IMR-90 (cell line): ENCODE data around the gene ZNF526. TPM values are rescaled to one million over a fixed set of nuclear protein-coding genes. Genes with fewer than 3 reads are reported as not detected.
A peak's percentile ranks its signal among the peaks of the same experiment; 100 is the strongest.

Source experiments
- ATAC-seq: fragments of 200-7000 bp; cut with Tn5 transposase; 2 replicates; pipeline ENCODE4 v1.9.1; 2020; ENCODE audit warnings: low read depth, mild to moderate bottlenecking, moderate library complexity
- BruUV-seq: library from RNA; stranded (reverse); fragments of 400-500 nt; replicated peaks from 2 replicates; lab custom pipeline; 2021; lab: Mats Ljungman, UMichigan
- CTCF ChIA-PET: fragments of 300-600 bp; formaldehyde crosslinking; extraction: SDS; loops from one replicate; lab custom pipeline; 2021; ENCODE audit warnings: antibody characterized with exemption; lab: Yijun Ruan, JAX
- POLR2A ChIA-PET: fragments of 300-600 bp; sonication (Branson Sonifier 250); formaldehyde crosslinking; loops from one replicate; lab custom pipeline; 2022; ENCODE audit warnings: antibody characterized with exemption; ENCODE audit not compliant: unreplicated experiment; lab: Charles Lee
- DNase-seq: peaks from one replicate; pipeline ENCODE4 v3.0.0; 2013
- H2AFZ ChIP-seq: replicated peaks from 2 replicates; pipeline ENCODE3; 2013; ENCODE audit warnings: low read length, mild to moderate bottlenecking; ENCODE audit not compliant: poor library complexity
- H2AK5ac ChIP-seq: 2 replicates; pipeline ENCODE4 v1.6.1; 2013; ENCODE audit warnings: low read depth, low read length, inconsistent platforms
- H2AK9ac ChIP-seq: replicated peaks from 2 replicates; pipeline ENCODE3; 2013; ENCODE audit warnings: mild to moderate bottlenecking, low read depth, low read length, moderate library complexity; ENCODE audit not compliant: poor library complexity
- H2BK120ac ChIP-seq: 2 replicates; pipeline ENCODE4 v1.6.1; 2013; ENCODE audit warnings: low read depth, low read length, inconsistent platforms
- H2BK15ac ChIP-seq: 3 replicates; pipeline ENCODE4 v1.6.1; 2013; ENCODE audit warnings: low read depth, low read length, inconsistent platforms
- H2BK20ac ChIP-seq: 2 replicates; pipeline ENCODE4 v1.6.1; 2013; ENCODE audit warnings: low read depth, mild to moderate bottlenecking, inconsistent platforms, low read length, moderate library complexity
- H2BK5ac ChIP-seq: 2 replicates; pipeline ENCODE4 v1.6.1; 2013; ENCODE audit warnings: mild to moderate bottlenecking, low read depth, low read length, inconsistent platforms; ENCODE audit not compliant: poor library complexity, severe bottlenecking
- H3K14ac ChIP-seq: replicated peaks from 2 replicates; pipeline ENCODE4 v1.6.1; 2013; ENCODE audit warnings: low read depth, low read length, inconsistent platforms
- H3K18ac ChIP-seq: 2 replicates; pipeline ENCODE4 v1.6.1; 2013; ENCODE audit warnings: low read depth, low read length, control low read depth
- H3K23ac ChIP-seq: 2 replicates; pipeline ENCODE4 v1.6.1; 2013; ENCODE audit warnings: low read depth, low read length, inconsistent platforms
- H3K27ac ChIP-seq: 2 replicates; pipeline ENCODE4 v1.5.1; 2013; ENCODE audit warnings: mild to moderate bottlenecking, control low read depth, low read length; ENCODE audit not compliant: insufficient read depth
- H3K27me3 ChIP-seq: 2 replicates; pipeline ENCODE4 v1.6.1; 2013; ENCODE audit warnings: low read length; ENCODE audit not compliant: control insufficient read depth, insufficient read depth
- H3K36me3 ChIP-seq: 2 replicates; pipeline ENCODE4 v1.6.1; 2013; ENCODE audit warnings: low read length, mixed read lengths; ENCODE audit not compliant: control insufficient read depth, insufficient read depth
- H3K4ac ChIP-seq: 2 replicates; pipeline ENCODE4 v1.6.1; 2013; ENCODE audit warnings: low read depth, low read length, inconsistent platforms
- H3K4me1 ChIP-seq: 2 replicates; pipeline ENCODE4 v1.6.1; 2013; ENCODE audit warnings: low read length, mixed read lengths; ENCODE audit not compliant: control insufficient read depth, insufficient read depth
- H3K4me2 ChIP-seq: 2 replicates; pipeline ENCODE4 v1.6.1; 2013; ENCODE audit warnings: low read depth, mild to moderate bottlenecking, control low read depth, low read length, moderate library complexity
- H3K4me3 ChIP-seq: 2 replicates; pipeline ENCODE4 v1.5.1; 2013; ENCODE audit warnings: low read depth, mild to moderate bottlenecking, control low read depth, low read length, moderate library complexity; ENCODE audit not compliant: insufficient read depth
- H3K56ac ChIP-seq: 2 replicates; pipeline ENCODE4 v1.6.1; 2013; ENCODE audit warnings: low read length, inconsistent platforms; ENCODE audit not compliant: insufficient read depth; ENCODE audit errors: extremely low read depth
- H3K79me1 ChIP-seq, 2 experiments: 2 replicates each; pipeline ENCODE4 v1.6.1; 2013; ENCODE audit warnings: low read length in 2 of 2, inconsistent platforms in 1 of 2, low read depth in 1 of 2
- H3K9ac ChIP-seq: 2 replicates; pipeline ENCODE4 v1.6.1; 2013; ENCODE audit warnings: low read depth, low read length, control low read depth
- H3K9me1 ChIP-seq: 2 replicates; pipeline ENCODE4 v1.6.1; 2013; ENCODE audit warnings: low read length, inconsistent platforms; ENCODE audit not compliant: insufficient read depth
- H3K9me3 ChIP-seq: 2 replicates; pipeline ENCODE4 v1.6.1; 2013; ENCODE audit warnings: low read length; ENCODE audit not compliant: control insufficient read depth, insufficient read depth
- H4K20me1 ChIP-seq: 2 replicates; pipeline ENCODE4 v1.6.1; 2013; ENCODE audit warnings: low read length, inconsistent platforms; ENCODE audit not compliant: insufficient read depth
- H4K5ac ChIP-seq: 2 replicates; pipeline ENCODE4 v1.6.1; 2013; ENCODE audit warnings: mild to moderate bottlenecking, low read depth, low read length, control low read depth
- H4K8ac ChIP-seq, 2 experiments: 2 replicates each; pipeline ENCODE4 v1.6.1; 2013; ENCODE audit warnings: low read depth in 2 of 2, low read length in 2 of 2, control low read depth in 1 of 2, inconsistent platforms in 1 of 2
- H4K91ac ChIP-seq: 2 replicates; pipeline ENCODE4 v1.6.1; 2013; ENCODE audit warnings: low read depth, low read length, inconsistent platforms; ENCODE audit not compliant: insufficient read depth
- BHLHE40 ChIP-seq: fragments of 150-350 bp; IDR thresholded peaks from 2 replicates; pipeline ENCODE4 v1.6.1; 2016; ENCODE audit warnings: mild to moderate bottlenecking, low read depth, low read length
- CEBPB ChIP-seq: IDR thresholded peaks from 2 replicates; pipeline ENCODE4 v1.6.1; 2012; ENCODE audit warnings: low read depth, low read length, improper control_type of control experiment
- CHD1 ChIP-seq: IDR thresholded peaks from 2 replicates; pipeline ENCODE4 v1.6.1; 2012; ENCODE audit warnings: low read depth, low read length, improper control_type of control experiment
- FOS ChIP-seq: fragments of 150-350 bp; IDR thresholded peaks from 2 replicates; pipeline ENCODE4 v1.6.1; 2016; ENCODE audit warnings: low read depth, low read length
- MAFK ChIP-seq: IDR thresholded peaks from 2 replicates; pipeline ENCODE4 v1.6.1; 2012; ENCODE audit warnings: low read depth, low read length, improper control_type of control experiment
- MAZ ChIP-seq: IDR thresholded peaks from 2 replicates; pipeline ENCODE4 v1.6.1; 2012; ENCODE audit warnings: low read depth, mild to moderate bottlenecking, low read length, improper control_type of control experiment, moderate library complexity, borderline replicate concordance
- MXI1 ChIP-seq: IDR thresholded peaks from 2 replicates; pipeline ENCODE4 v1.6.1; 2012; ENCODE audit warnings: low read depth, mild to moderate bottlenecking, low read length, moderate library complexity, borderline replicate concordance
- NFE2L2 ChIP-seq: fragments of 150-350 bp; IDR thresholded peaks from 2 replicates; pipeline ENCODE4 v1.6.1; 2016; ENCODE audit warnings: low read depth, mild to moderate bottlenecking, low read length
- POLR2A ChIP-seq: IDR thresholded peaks from 2 replicates; pipeline ENCODE4 v1.6.1; 2012; ENCODE audit warnings: mild to moderate bottlenecking, low read depth, low read length
- RAD21 ChIP-seq: IDR thresholded peaks from 2 replicates; pipeline ENCODE4 v1.6.1; 2012; ENCODE audit warnings: low read length, improper control_type of control experiment
- RCOR1 ChIP-seq: IDR thresholded peaks from 2 replicates; pipeline ENCODE4 v1.6.1; 2012; ENCODE audit warnings: mild to moderate bottlenecking, low read length, improper control_type of control experiment; ENCODE audit not compliant: insufficient replicate concordance
- RFX5 ChIP-seq: IDR thresholded peaks from 2 replicates; pipeline ENCODE4 v1.8.0; 2012; ENCODE audit warnings: low read depth, mild to moderate bottlenecking, low read length, moderate library complexity
- WGBS, 2 experiments: methylation state at CpG; one replicate each; pipeline versions ENCODE4 v1.1.5 to v1.1.7; 2013; ENCODE audit warnings: missing lambda C conversion rate in 2 of 2; ENCODE audit not compliant: insufficient read length in 1 of 2; ENCODE audit errors: extremely low coverage in 2 of 2; 5-methylcytosine and 5-hydroxymethylcytosine counted together
- dilution Hi-C: fragments of 300-500 bp; cut with HindIII; formaldehyde crosslinking; loops from one replicate; pipeline ENCODE4 v1.14.3; 2018; ENCODE audit warnings: low sequenced_read_pairs; ENCODE audit not compliant: unreplicated experiment
- in situ Hi-C: fragments of 300-500 bp; cut with MboI; formaldehyde crosslinking; loops from 3 replicates; pipeline ENCODE4 v1.14.3; 2019; ENCODE audit warnings: low sequenced_read_pairs, inconsistent platforms, mixed read lengths
- intact Hi-C: fragments of 100-400 bp; cut with micrococcal nuclease; formaldehyde crosslinking; loops from 2 replicates; pipeline ENCODE4 v1.10.0; 2022
- polyA plus RNA-seq, 3 experiments: library from polyadenylated mRNA; depleted of rRNA; stranded (reverse); fragments of >200 nt; gene quantifications; 2 replicates each; pipeline ENCODE4 v1.2.3, GENCODE V29; 2012; ENCODE audit warnings: low replicate concordance in 1 of 3
- total RNA-seq: library from RNA; depleted of rRNA; stranded (reverse); fragments of >200 nt; gene quantifications from 2 replicates; pipeline ENCODE4 v1.2.3, GENCODE V29; 2012
- TF ChIP-seq, protein P1 (sequence below): fragments of 150-350 bp; IDR thresholded peaks from 2 replicates; pipeline ENCODE4 v1.6.1; 2016; ENCODE audit warnings: low read depth, mild to moderate bottlenecking, low read length, moderate library complexity, borderline replicate concordance
- TF ChIP-seq, protein P2 (sequence below): fragments of 150-350 bp; IDR thresholded peaks from 2 replicates; pipeline ENCODE4 v1.6.1; 2017; ENCODE audit warnings: mild to moderate bottlenecking, antibody characterized with exemption, low read length, low read depth
- TF ChIP-seq, protein P3 (sequence below): conservative IDR thresholded peaks from 2 replicates; pipeline ENCODE4 v1.5.1; 2012; ENCODE audit warnings: mild to moderate bottlenecking, low read depth, low read length, improper control_type of control experiment

ZNF526 gene
- total and polyA plus RNA-seq, 2 of the 4 experiments (the other 2 are of a cell fraction), result 7.3 to 13.6 TPM

DNA sequence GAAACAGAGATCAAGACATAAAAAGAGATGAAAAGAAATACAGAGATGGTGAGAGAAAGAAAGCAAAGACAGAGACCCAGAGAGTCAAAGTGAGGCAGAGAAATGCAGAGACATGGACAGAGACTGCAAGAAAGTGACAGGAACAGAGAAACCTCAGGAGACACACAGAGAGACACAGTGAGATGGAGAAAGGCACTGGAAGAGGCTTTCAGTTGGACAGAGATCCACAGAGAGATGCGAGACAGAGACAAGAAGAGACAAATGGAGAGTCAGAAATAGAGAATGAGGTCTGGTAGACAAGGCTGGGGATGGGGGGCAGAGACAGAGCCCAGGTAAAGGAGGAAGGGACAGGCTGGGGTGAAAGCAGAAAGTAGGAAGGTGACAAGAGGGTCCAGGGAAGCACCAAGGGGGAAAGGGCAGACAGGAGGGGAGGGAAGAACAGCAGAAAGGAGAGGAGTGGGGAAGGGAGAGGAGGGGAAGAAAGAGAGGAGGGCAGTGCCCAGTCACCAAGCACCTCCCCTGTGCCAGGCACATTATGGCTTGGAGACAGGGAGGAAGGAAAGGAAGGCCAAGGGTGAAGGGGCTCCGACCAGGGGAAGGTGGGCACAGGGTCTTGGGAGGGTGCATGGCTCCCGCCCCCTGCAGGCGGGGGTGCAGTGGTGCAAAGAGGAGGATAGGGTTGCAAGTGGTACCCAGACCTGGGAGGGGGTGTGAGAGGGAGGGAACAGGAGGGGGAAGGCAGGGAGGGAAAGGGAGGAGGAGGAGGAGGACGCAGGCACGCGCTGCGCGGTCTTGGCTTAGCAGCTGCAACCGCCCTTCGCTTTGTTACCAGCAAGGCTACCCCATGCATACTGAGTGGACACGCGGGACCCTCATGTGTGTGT is 41.1 kb upstream of the ZNF526 start:
- H2AK9ac ChIP-seq, result no peak overlapping the region
- no peak overlapping the region for H2BK120ac ChIP-seq
- no peaks in the 10 kb centered on the region for H3K36me3 ChIP-seq
- H3K27ac ChIP-seq, result no peak overlapping the region
- intact Hi-C loops (no loop called here), dilution Hi-C loops (no loop called here), in situ Hi-C loops (no loop called here)
- peaks cover 66% of the 10 kb centered on the region for H3K27me3 ChIP-seq
- H3K9me3 ChIP-seq, result no peaks in the 10 kb centered on the region
- no peak overlapping the region; the same call in 1 of the 2 replicates for H2AK5ac ChIP-seq
- no peak for DNase-seq
- no peak overlapping the region for H3K4ac ChIP-seq
- no peak overlapping the region for H3K18ac ChIP-seq
- H2AFZ ChIP-seq, result no peak overlapping the region
- H3K4me3 ChIP-seq, result no peak overlapping the region
- peak overlapping the region; percentile 26; the same call in 1 of the 2 replicates for H3K23ac ChIP-seq
- no peak overlapping the region for H2BK20ac ChIP-seq
- H2BK15ac ChIP-seq, result no peak overlapping the region
- H4K20me1 ChIP-seq, result 0 out of 2 replicates have a peak, but pooled peaks cover 6% of the 10 kb centered on the region
- ChIA-PET CTCF (no interaction called here), POLR2A (no interaction called here)
- H4K5ac ChIP-seq, result no peak overlapping the region
- H3K79me1 ChIP-seq, result no peaks in the 10 kb centered on the region
- H3K9me1 ChIP-seq, result no peaks in the 10 kb centered on the region
- no peak overlapping the region for H4K8ac ChIP-seq
- no TSS peak for BruUV-seq
- ATAC-seq, result no peak
- peaks cover 2% of the 10 kb centered on the region; the same call in 1 of the 2 replicates for H3K4me1 ChIP-seq
- H4K91ac ChIP-seq, result no peak overlapping the region
- no peak overlapping the region for H3K56ac ChIP-seq
- no peak overlapping the region for H3K4me2 ChIP-seq
- WGBS, 2 experiments, result 50% methylated on average over 1 of the region's 13 CpGs; no CpG with 5 or more reads in 1 of the 2 experiments
- no peak overlapping the region for H2BK5ac ChIP-seq
- H3K9ac ChIP-seq, result no peak overlapping the region
- no peak overlapping the region for H3K14ac ChIP-seq
- TF ChIP-seq, protein P1, sequence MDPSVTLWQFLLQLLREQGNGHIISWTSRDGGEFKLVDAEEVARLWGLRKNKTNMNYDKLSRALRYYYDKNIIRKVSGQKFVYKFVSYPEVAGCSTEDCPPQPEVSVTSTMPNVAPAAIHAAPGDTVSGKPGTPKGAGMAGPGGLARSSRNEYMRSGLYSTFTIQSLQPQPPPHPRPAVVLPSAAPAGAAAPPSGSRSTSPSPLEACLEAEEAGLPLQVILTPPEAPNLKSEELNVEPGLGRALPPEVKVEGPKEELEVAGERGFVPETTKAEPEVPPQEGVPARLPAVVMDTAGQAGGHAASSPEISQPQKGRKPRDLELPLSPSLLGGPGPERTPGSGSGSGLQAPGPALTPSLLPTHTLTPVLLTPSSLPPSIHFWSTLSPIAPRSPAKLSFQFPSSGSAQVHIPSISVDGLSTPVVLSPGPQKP, result no peak
- no peak for TF ChIP-seq CHD1
- no peak for TF ChIP-seq FOS
- TF ChIP-seq MAFK, result no peak
- TF ChIP-seq MAZ, result no peak
- no peak for TF ChIP-seq RAD21
- no peak for TF ChIP-seq CEBPB
- no peak for TF ChIP-seq RFX5
- no peak for TF ChIP-seq NFE2L2
- no peak for TF ChIP-seq RCOR1
- TF ChIP-seq, protein P2, sequence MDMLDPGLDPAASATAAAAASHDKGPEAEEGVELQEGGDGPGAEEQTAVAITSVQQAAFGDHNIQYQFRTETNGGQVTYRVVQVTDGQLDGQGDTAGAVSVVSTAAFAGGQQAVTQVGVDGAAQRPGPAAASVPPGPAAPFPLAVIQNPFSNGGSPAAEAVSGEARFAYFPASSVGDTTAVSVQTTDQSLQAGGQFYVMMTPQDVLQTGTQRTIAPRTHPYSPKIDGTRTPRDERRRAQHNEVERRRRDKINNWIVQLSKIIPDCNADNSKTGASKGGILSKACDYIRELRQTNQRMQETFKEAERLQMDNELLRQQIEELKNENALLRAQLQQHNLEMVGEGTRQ, result no peak
- TF ChIP-seq, protein P3, sequence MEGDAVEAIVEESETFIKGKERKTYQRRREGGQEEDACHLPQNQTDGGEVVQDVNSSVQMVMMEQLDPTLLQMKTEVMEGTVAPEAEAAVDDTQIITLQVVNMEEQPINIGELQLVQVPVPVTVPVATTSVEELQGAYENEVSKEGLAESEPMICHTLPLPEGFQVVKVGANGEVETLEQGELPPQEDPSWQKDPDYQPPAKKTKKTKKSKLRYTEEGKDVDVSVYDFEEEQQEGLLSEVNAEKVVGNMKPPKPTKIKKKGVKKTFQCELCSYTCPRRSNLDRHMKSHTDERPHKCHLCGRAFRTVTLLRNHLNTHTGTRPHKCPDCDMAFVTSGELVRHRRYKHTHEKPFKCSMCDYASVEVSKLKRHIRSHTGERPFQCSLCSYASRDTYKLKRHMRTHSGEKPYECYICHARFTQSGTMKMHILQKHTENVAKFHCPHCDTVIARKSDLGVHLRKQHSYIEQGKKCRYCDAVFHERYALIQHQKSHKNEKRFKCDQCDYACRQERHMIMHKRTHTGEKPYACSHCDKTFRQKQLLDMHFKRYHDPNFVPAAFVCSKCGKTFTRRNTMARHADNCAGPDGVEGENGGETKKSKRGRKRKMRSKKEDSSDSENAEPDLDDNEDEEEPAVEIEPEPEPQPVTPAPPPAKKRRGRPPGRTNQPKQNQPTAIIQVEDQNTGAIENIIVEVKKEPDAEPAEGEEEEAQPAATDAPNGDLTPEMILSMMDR, result no peak
- no peak for TF ChIP-seq MXI1
- no peak for TF ChIP-seq POLR2A
- no peak for TF ChIP-seq BHLHE40
